GM12878 (cell line): ENCODE data around the gene RACGAP1. TPM values are rescaled to one million over a fixed set of nuclear protein-coding genes. Genes with fewer than 3 reads are reported as not detected.

Source experiments
- ATAC-seq: fragments of 200-7000 bp; cut with Tn5 transposase; 3 replicates; pipeline ENCODE4 v1.9.1; 2020; ENCODE audit warnings: mild to moderate bottlenecking, moderate library complexity
- BruUV-seq: library from RNA; stranded (reverse); fragments of 400-500 nt; replicated peaks from 2 replicates; lab custom pipeline; 2021; lab: Mats Ljungman, UMichigan
- CTCF ChIA-PET: fragments of 300-600 bp; sonication (Branson Sonifier 250); formaldehyde crosslinking; extraction: SDS; loops from one replicate; lab custom pipeline; 2021; ENCODE audit warnings: inconsistent platforms; lab: Yijun Ruan, JAX
- POLR2A ChIA-PET: fragments of 350-600 bp; formaldehyde crosslinking; extraction: SDS; loops from one replicate; lab custom pipeline; 2021; ENCODE audit warnings: inconsistent platforms; lab: Charles Lee
- RAD21 ChIA-PET: fragments of 300-600 bp; sonication (Branson Sonifier 250); formaldehyde crosslinking; loops from one replicate; lab custom pipeline; 2023; ENCODE audit warnings: antibody characterized with exemption; ENCODE audit not compliant: unreplicated experiment; lab: Charles Lee
- SMC1A ChIA-PET: fragments of 300-600 bp; sonication (Branson Sonifier 250); formaldehyde crosslinking; loops from one replicate; lab custom pipeline; 2023; ENCODE audit not compliant: unreplicated experiment, uncharacterized antibody; lab: Charles Lee
- DNase-seq: peaks from one replicate; pipeline ENCODE4 v3.0.0-alpha.2; 2011; ENCODE audit warnings: low read depth, low spot score
- FAIRE-seq: peaks from 3 replicates; lab custom pipeline; 2011; peaks lifted over from hg19 to GRCh38; lab: Jason Lieb, UNC
- H2AFZ ChIP-seq: 2 replicates; pipeline ENCODE4 v1.6.0; 2011; ENCODE audit warnings: low read depth, low read length, control low read depth; ENCODE audit not compliant: control insufficient read depth
- H3K27ac ChIP-seq: 2 replicates; pipeline ENCODE4 v1.5.1; 2011; ENCODE audit warnings: control low read depth; ENCODE audit not compliant: control insufficient read depth, insufficient read depth
- H3K27me3 ChIP-seq, 2 experiments: replicated peaks in 1 of 2; 2 replicates each; pipeline versions ENCODE4 v1.6.0 to v1.6.1; 2011; ENCODE audit warnings: low read length in 1 of 2; ENCODE audit not compliant: control insufficient read depth in 2 of 2, insufficient read depth in 2 of 2
- H3K36me3 ChIP-seq, 2 experiments: 2 replicates each; pipeline ENCODE4 v1.5.1; 2011; ENCODE audit warnings: low read length in 1 of 2; ENCODE audit not compliant: control insufficient read depth in 2 of 2, insufficient read depth in 2 of 2
- H3K4me1 ChIP-seq: 2 replicates; pipeline ENCODE4 v1.6.1; 2011; ENCODE audit warnings: mild to moderate bottlenecking, low read length, moderate library complexity, mixed read lengths; ENCODE audit not compliant: control insufficient read depth, insufficient read depth
- H3K4me2 ChIP-seq: 2 replicates; pipeline ENCODE4 v1.6.0; 2011; ENCODE audit warnings: control low read depth; ENCODE audit not compliant: control insufficient read depth, insufficient read depth
- H3K4me3 ChIP-seq: fragments of 200-600 bp; sonication (generic); 2 replicates; pipeline ENCODE4 v1.5.1; 2016
- H3K79me2 ChIP-seq: 2 replicates; pipeline ENCODE4 v1.6.0; 2011; ENCODE audit warnings: low read length; ENCODE audit not compliant: control insufficient read depth, insufficient read depth
- H3K9ac ChIP-seq: 2 replicates; pipeline ENCODE4 v1.8.0; 2011; ENCODE audit warnings: low read length, control low read depth, mixed read lengths; ENCODE audit not compliant: control insufficient read depth, insufficient read depth
- H3K9me3 ChIP-seq: replicated peaks from 3 replicates; pipeline ENCODE4 v1.5.1; 2011; ENCODE audit warnings: mild to moderate bottlenecking, low read length; ENCODE audit not compliant: control insufficient read depth, insufficient read depth
- H4K20me1 ChIP-seq: 2 replicates; pipeline ENCODE4 v1.6.0; 2011; ENCODE audit not compliant: control insufficient read depth, insufficient read depth
- CREM ChIP-seq: IDR thresholded peaks from 2 replicates; pipeline ENCODE4 v1.6.1; 2014; ENCODE audit warnings: antibody characterized with exemption, low read depth
- EGR1 ChIP-seq, 2 experiments: IDR thresholded peaks; 1 replicate in 1 of 2; 2 replicates in 1 of 2; pipeline ENCODE4 v1.6.1; 2011 to 2012; ENCODE audit warnings: low read depth in 2 of 2, low read length in 2 of 2, borderline replicate concordance in 1 of 2, mild to moderate bottlenecking in 1 of 2, moderate library complexity in 1 of 2
- KAT2A ChIP-seq: conservative IDR thresholded peaks from 2 replicates; pipeline ENCODE4 v1.6.1; 2011; ENCODE audit warnings: low read depth, low read length; ENCODE audit not compliant: control insufficient read depth
- NBN ChIP-seq: fragments of 450-650 bp; IDR thresholded peaks from 2 replicates; pipeline ENCODE4 v1.6.1; 2016
- PML ChIP-seq: IDR thresholded peaks from 2 replicates; pipeline ENCODE4 v1.6.1; 2012; ENCODE audit warnings: low read length, inconsistent platforms
- POLR2A ChIP-seq: IDR thresholded peaks from 2 replicates; pipeline ENCODE4 v1.6.1; 2011; ENCODE audit warnings: low read depth, mild to moderate bottlenecking, low read length
- RELB ChIP-seq: fragments of 450-650 bp; IDR thresholded peaks from 2 replicates; pipeline ENCODE4 v1.6.1; 2017; ENCODE audit warnings: low read depth, mild to moderate bottlenecking, moderate library complexity
- RFX5 ChIP-seq: IDR thresholded peaks from 2 replicates; pipeline ENCODE4 v1.6.1; 2011; ENCODE audit warnings: low read depth, low read length, improper control_type of control experiment
- SRF ChIP-seq, 2 experiments: IDR thresholded peaks; 2 replicates each; pipeline ENCODE4 v1.6.1; 2011; ENCODE audit warnings: low read depth in 2 of 2, low read length in 2 of 2, mild to moderate bottlenecking in 1 of 2, moderate library complexity in 1 of 2
- YY1 ChIP-seq: IDR thresholded peaks from 2 replicates; pipeline ENCODE4 v1.6.1; 2011; ENCODE audit warnings: low read depth, mild to moderate bottlenecking, low read length
- WGBS: methylation state at CpG from one replicate; pipeline ENCODE4 v1.1.6; 2016; ENCODE audit warnings: low lambda C conversion rate; ENCODE audit not compliant: insufficient replicate concordance, insufficient coverage; ENCODE audit errors: missing lambda C conversion rate; 5-methylcytosine and 5-hydroxymethylcytosine counted together
- in situ Hi-C: fragments of 300-500 bp; cut with MboI; formaldehyde crosslinking; loops from 9 replicates; pipeline ENCODE4 v1.14.3; 2018; ENCODE audit warnings: mixed read lengths
- intact Hi-C: fragments of 100-400 bp; cut with micrococcal nuclease; formaldehyde crosslinking; loops from one replicate; pipeline ENCODE4 v1.14.2; 2022; ENCODE audit not compliant: unreplicated experiment
- polyA plus RNA-seq, 11 experiments: library from polyadenylated mRNA; depleted of rRNA in 4 of 11; unstranded in 6 of 11; stranded (reverse) in 5 of 11; fragments of >200 nt; fragmentation: Nextera tagmentation in 4 of 11; fragmentation: Illumina TruSeq in 1 of 11; extraction: Ambion mirVana in 4 of 11; extraction: Trizol in 1 of 11; gene quantifications; 1 replicate in 1 of 11; 2 replicates in 10 of 11; pipeline versions ENCODE4 v1.2.1 to v1.2.3, GENCODE V29; 2011 to 2016; ENCODE audit warnings: inconsistent platforms in 2 of 11, missing spikeins in 2 of 11, low read depth in 1 of 11
- total RNA-seq, 4 experiments: library from RNA; depleted of rRNA in 3 of 4; stranded (reverse); fragments of >200 nt in 3 of 4; fragmentation: Illumina TruSeq in 1 of 4; extraction: Trizol in 1 of 4; gene quantifications; 2 replicates each; pipeline versions ENCODE4 v1.2.1 to v1.2.3, GENCODE V29; 2013 to 2021

RACGAP1 gene
- total and polyA plus RNA-seq, 10 of the 15 experiments (the other 5 are each of a cell fraction or from before 2014, with no cell fraction given) = 32.4 to 87.9 (median 76.2) TPM

- ChIA-PET RAD21 (no interaction called here), SMC1A (no interaction called here)
- Histone ChIP-seq H2AFZ (no peak overlapping the region), H3K27me3 (no peaks in the 10 kb centered on the region), H3K79me2 (peaks cover 77% of the 10 kb centered on the region)
- 100% methylated on average over 2 of the region's 2 CpGs for WGBS
- no peak for DNase-seq
- BruUV-seq = no TSS peak
- no peak for TF ChIP-seq SRF (IDR thresholded peaks at IDR 0.05; ENCODE audit: low read depth in 2 of 2, low read length in 2 of 2)
- TF ChIP-seq RELB = no peak
- no peak for TF ChIP-seq CREM
- TF ChIP-seq YY1 = no peak
- TF ChIP-seq KAT2A = no peak
- no peak for TF ChIP-seq POLR2A
- no peak for TF ChIP-seq PML
- no peak for TF ChIP-seq EGR1 (IDR thresholded peaks at IDR 0.05; ENCODE audit: borderline replicate concordance in 1 of 2, low read depth in 2 of 2, low read length in 2 of 2)
- no peak for TF ChIP-seq RFX5
- no peak for TF ChIP-seq NBN
- TF ChIP-seq, all 136 proteins: peak for 0
- Histone ChIP-seq H3K27ac (no peak overlapping the region), H3K4me2 (no peak overlapping the region), H3K9ac (no peak overlapping the region), H3K9me3 (no peaks in the 10 kb centered on the region), H3K4me3 (no peak overlapping the region), H3K4me1 (0 out of 2 replicates have a peak, but pooled peaks cover 3% of the 10 kb centered on the region), H4K20me1 (no peaks in the 10 kb centered on the region), H3K36me3 (peaks cover 1 to 5% of the 10 kb centered on the region in 2 experiments; a peak in 2 of 4 replicates)
- intact Hi-C loops = no loop called here
- ChIA-PET CTCF (interaction anchor here (15.2 kb wide), 1 partner anchor 19 kb away, joined by 114 read pairs; no protein-coding TSS in a partner anchor), POLR2A (no interaction called here)
- in situ Hi-C loops = no loop called here
- ATAC-seq (no peak; the same call in 2 of the 3 replicates), FAIRE-seq (no peak)
Observed at GRCh38 chr12:50019524-50019923, 5.8 kb downstream of the RACGAP1 start.
